NK-92 treated with Interleukin-12 subunit alpha and Interleukin-12 subunit beta, amount 100 ng/mL, for 24 hours (cell line): Measurements from ENCODE around the gene MACROD2.

ENCODE experiments used
- DNase-seq: peaks from one replicate; lab custom pipeline; 2025; lab: John Stamatoyannopoulos, UW

Gene MACROD2

DNA sequence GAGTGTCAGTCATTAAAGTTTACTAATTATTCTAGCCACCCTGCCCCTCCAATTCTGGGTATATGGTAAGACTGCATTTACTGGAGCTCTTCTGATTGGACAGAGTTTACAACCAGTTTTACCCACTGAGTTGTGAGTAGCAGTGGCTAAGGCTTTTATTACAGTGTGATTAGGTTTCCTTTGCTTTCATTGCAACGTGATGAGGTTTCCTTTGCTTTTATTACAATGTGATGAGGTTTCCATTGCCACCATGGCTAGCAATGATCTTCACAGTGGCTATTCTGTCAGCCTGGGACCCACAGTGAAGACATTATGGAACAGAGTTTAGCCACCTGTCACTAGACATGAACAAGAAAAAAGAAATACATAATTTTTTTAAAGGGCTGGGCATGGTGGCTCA lies 1052.3 kb downstream of the MACROD2 start:
- DNase-seq: no peak

DNA sequence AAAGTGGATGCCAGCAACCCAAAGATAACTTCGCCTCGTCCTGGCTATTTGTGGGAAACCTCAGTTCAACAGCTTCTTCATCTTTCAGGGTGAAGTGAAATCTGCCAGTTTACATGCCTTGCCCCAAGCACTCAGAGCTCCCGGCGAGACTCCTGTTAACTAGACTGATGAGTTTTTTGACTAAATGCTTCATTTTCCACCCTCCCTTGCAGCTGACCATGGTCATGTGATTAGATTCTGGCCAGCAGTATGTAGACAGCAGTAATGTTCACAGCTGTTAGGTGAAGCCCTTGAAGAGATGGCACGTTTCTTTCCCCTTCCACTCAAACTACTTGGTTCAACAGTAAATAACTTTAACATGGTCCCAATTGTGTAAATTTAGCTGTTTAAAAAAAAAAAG lies 1060.9 kb downstream of the MACROD2 start:
- DNase-seq: no peak

DNA sequence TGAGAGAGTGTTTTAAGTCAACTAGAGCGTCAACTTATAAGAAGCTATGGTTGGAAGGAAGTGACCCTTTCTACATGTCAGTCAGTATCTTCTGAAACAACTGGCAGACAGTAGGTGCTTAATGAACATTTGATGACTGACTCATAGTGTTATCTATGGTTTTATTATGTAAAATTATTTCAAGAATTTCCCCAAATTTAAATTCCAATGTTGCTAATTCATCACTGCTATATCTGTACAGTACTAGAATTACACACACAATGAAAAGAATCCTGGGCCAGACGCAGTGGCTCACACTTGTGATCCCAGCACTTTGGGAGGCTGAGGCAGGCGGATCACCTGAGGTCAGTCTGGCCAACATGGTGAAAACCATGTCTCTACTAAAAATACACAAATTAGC lies 1063.5 kb downstream of the MACROD2 start:
- DNase-seq: no peak

DNA sequence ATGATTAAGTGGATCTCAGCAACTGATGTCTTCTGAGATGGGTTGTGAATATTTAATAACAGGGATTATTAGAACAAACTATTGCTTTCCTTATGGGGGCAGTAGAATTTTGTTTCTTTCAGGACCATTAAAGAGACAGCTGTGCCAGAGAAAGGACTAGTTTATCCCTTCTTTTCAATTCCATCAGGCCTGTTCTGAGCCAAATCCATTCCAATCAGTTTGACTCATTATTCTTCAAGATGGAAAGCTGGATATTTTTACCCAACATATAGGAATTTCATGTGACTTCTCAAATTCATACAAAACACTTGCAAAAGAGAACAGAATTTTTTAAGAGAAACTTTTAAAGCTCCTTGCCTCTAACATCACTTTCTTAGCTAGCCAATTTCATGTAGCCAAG lies 1064.1 kb downstream of the MACROD2 start:
- no peak for DNase-seq

DNA sequence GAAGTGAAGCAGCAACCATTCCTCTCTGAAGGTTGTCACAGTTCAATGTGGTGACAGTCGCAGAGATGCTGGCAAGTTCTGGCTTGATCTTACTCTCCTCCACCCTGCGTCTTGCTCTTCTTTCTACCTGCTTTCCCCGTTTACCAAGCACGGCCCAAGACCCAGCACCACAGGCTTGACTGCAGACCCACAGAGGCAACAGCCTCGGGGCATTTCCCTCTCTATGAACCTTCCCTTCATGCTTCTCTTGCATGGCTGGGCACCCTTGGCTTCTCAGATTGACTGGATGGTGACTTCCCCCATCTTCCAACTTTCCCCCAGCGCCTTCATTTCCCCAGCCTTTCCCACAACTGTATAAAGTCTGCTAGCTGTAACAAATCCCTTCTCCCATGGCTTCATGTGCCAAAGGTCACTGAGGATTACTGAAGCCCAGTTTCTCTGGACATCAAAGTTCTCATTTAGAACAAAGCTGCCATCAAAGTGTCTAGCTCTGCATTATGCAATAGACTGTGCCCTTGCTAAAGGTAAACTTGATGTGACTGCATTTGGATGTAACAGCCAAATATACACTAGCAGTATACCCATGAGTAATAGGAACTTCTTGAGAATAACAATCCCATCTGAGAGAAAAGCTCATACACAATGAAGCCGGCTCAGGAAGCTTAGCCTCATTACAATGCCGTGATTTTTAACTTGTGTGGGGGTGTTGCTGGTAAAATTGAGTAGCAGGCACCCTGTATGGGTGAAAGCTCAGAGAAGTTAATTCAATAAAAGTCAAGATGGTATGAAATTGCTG lies 1065.1 kb downstream of the MACROD2 start:
- no peak for DNase-seq

DNA sequence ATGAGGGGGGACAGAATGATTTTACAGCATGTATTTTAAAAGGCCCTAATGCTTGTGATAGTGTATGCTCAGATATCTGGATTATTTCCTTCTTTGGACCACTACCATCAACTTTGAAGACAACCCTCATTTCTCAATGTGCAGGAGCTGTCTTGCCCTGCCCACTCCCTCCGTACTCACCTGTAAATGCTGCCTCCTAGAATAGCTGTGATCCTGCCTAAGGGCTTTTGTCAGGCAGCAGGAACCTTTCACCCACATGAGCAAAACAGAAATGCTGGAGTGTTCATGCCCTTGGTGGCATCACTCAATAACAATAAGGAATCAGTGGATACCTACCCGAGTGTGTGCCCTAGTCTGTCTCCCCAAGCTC lies 1065.7 kb downstream of the MACROD2 start:
- DNase-seq: no peak

DNA sequence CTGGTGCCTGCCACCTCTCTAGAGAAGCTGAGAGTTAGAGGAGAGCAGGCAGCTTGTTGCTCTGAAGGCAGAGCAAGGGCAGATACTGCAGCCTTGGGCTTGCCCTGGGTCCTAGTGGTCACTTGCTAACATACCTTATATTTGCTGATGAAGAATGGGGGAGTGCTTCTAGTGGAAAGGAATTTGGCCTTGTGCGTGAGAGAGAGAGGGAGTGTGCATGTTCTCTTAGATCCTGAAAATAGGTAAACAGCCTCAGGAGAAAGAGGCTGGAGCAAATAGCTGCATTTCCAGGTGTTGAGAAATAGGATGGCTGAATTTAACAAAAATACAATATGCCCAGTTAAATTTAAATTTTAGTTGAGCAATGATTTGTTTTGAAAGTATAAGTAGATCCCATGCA lies 1066.6 kb downstream of the MACROD2 start:
- no peak for DNase-seq

DNA sequence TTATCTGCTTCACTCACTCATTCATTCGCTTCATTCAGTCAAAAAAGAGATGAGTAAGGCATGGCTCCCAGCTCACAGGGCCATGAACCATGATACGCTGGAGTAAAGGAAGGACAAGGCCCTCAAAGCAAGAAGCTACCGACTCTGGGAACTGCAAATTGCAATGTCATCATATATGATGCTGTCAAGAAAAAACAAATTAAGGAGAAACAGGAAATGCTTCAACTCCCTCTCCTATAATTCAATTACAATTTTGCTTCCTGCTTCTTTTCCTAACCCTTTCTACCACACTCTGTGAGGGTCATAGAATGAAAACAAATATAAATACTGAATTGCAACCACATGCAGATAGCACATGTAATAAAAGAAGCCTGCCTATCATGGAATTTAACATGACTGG lies 1067.8 kb downstream of the MACROD2 start:
- DNase-seq: no peak

DNA sequence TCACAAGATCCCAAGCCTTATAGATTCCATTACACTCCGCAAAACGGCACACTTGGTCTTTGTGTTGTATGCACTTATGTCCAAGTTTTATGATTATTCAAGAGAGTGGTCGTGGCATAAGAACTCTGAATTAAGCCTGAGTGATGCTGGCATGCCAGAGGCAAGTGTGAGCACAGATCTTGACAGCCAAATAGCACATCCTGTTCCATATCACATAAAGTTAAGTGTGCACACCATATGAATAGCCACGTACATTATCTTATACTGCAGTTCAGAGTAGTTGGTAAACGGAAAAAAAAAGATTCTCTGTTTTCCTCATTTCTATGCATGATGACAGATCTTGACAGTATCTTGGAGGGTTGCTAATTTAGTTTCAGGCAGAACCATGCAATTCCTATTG lies 1069.4 kb downstream of the MACROD2 start:
- no peak for DNase-seq

DNA sequence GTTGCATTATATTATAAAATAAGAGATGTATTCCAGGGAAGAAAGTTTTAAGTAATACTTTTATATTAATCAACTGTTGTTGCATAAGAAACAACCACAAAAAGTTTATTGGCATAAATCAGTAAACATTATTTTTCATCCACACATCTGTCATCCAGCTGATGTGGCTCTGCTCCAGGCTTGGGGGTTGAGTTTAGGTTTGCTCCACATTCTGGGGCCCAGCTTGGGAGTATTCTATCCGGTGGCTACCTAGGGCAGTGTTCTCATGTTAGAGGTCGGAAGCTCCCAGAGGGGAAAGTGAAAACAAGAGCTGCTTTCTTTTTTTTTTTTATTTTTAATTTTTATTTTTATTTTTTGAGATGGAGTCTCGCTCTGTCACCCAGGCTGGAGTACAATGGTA lies 1070.5 kb downstream of the MACROD2 start:
- no peak for DNase-seq

DNA sequence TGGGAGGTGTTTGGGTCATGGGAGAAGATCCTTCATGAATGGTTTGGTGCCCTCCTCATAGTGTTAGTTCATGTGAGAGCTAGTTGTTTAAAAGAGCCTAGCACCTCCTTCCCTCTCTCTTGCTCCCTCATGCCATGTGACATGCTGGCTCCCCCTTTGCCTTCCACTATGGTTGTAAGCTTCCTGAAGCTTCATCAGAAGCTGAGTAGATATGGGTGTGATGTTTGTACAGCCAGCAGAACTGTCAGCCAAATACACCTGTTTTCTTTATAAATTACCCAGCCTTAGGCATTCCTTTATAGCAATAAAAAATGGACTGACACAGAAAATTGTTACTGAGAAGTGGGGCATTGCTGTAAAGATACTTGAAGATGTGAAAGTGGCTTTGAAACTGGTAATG lies 1073.2 kb downstream of the MACROD2 start:
- DNase-seq: no peak

DNA sequence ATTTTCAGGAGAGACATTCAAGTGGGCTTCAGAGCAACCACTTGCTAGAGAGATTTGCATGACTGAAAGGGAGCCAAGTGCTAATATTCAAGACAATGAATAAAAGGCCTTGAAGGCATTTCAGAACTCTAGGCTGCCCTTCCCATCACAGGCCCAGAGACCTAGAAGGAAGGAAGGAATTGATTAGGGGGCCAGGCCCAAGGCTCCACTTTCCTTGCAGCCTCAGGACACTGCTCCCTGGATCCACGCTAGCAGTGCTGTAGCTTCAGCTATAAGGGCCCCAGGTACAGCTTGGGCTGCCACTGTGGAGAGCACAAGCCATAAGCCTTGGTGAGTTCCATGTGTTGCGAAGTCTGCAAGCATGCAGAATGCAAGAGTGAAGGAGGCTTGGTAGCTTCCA lies 1074.0 kb downstream of the MACROD2 start:
- DNase-seq: no peak

DNA sequence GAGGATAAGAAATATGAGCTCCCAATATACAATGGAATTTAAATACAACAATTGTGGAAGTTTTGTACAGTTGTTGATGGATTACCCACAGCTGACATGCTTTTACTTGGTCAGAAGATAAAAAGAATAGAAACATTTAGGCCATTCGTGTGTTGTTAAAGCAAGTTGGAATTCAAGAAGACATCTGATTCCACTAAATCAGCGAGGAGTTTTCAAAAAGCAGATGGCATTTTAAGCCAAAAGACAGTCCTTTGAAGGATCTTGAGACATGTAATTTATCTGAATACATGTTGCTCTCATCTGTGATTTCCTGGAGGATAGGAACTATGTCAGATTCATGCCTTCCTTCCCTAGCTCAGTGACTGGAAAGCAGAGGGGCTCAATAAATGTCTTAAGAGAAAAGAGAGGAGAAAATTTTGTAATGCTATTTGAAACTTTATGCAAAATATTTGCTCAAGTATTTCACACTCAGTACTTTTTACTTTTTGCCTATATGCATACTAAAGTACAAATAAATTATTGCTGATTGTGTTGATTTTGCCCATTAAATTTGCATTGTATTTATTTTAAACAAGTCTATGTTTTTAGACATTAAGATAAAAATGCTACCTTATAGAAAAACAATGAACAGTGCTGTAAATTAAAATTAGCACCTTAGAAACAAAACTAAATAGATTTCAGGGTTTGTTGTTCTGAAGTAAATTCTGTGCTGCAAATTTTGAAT lies 1075.9 kb downstream of the MACROD2 start:
- DNase-seq: no peak

DNA sequence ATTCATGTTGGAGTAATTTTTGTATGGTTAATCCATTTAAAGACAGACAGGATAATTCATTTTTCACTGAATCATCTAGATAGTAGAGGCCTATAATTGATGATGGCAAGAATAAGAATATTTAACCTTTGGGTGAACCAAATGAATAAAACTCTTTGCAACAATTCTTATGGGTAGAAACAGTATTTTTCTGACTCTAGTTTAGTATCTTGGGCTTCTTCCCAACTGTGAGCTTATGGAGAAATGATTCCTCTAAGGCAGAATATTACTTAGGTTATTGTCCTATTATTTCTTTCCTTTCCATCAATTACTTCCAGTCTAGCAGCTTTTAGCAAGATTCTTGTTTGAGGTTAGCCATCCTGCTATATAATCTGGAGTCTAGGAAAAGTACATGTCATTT lies 1077.0 kb downstream of the MACROD2 start:
- no peak for DNase-seq

DNA sequence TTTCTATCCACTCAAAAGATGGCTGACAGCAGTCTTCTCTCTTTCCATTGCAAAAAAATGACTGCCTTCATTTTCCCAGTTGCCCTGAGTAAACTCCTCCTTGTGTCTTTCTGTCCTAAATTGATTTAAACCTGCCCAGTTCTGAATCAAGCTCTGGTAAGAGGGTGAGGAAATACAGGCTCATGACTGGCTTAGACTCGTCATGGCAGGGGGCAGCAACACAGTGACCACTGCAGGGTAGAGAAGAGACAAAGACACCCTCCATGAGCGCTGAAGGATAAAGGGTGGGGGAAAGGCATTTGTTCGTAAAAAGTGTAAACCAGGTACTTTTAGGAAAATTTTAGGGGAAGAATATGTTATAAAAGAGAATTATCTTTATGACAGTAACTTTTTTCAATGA lies 1080.3 kb downstream of the MACROD2 start:
- no peak for DNase-seq

DNA sequence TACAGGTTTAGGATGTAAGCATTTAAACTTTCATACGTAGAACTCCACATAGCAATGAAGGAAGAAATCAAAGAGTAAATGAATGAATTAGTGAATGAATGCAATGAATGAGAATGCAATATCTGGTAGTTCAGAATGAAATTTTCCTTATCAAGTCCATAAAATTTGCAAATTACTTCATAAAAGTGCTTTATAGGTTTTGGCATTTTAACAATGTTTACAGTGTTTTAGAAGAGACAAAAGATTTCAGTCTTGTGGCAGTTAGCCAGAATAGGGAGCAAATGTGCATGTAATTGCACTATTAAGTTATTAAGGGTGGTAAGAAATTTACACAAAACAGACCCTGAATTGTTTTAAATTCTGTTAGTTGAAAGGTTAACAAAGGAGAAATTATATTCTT lies 1081.5 kb downstream of the MACROD2 start:
- DNase-seq: no peak

DNA sequence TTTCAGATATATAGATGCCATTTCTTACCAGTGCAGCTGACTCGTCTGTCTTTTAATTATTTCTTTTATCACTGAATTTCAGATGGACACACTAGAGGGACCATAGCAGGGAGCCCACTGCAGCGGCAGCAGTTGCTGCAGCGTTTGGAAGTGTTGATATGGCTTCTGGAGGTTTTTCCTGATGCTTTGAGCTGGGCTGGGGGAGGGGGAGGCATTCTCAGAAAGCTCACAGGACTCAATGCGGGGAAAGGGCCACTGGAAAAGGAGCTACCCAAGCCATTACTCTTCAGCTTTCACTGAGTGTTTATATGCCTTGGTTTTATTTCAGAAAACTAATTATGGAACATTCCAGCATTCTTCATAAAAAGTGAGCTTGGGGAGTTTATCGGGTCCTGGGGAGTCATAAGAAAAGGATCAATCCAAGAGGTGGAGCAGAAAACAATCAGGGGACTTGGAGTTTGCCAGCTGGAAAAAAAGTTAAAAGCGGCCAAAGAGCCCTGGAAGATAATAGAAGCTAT lies 1082.5 kb downstream of the MACROD2 start:
- DNase-seq: no peak

DNA sequence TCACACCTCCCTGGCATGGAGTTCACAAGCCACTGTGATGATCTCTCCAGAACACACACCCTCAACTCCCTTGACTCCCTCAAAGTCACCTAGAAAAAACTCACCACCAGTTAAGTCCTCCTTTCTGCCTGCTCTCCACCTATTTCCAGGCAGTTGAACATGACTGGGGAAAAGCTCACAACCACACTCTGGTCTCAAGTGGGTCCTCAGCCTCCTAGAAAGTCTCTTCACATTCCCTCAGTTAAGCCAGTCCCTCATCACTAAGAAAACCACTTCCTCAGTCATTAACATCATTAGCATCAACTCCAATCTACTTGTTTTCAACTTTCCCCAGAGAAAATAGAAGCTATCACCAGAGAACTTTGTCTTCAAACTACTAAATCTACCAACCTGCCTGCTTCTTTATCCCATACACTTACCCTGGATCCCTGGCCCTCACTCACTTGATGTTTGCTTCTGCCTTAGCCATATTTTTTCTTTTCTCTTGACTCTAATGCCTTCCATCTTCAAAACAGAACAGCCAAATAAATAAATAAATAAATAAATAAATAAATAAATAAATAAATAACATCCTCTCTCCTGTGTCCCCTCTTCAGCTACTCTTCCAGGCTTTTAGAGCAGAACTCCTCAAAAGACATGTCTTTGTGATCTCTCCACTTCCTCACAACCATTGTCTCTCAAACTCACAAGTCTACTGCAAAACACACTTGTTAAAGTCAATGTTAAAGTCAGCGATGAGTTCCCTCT lies 1084.5 kb downstream of the MACROD2 start:
- DNase-seq: no peak

DNA sequence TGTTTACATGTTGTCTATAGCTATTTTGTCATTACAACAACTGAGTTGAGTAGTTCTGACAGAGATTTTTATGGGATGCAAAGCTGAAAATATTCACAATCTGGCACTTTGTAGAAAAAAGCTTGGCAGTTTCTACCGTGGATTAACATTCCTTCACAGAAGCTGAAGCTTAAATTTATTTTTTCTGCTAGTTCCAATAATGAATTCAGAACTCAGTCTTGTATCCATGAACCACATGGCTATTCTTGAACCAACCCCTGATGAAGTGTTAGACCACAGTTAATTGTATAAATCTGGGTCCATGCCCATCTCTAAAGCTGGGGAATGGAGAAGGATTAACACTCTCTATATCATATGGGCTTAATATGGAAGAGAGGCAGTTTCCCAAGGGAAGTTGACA lies 1085.9 kb downstream of the MACROD2 start:
- no peak for DNase-seq

DNA sequence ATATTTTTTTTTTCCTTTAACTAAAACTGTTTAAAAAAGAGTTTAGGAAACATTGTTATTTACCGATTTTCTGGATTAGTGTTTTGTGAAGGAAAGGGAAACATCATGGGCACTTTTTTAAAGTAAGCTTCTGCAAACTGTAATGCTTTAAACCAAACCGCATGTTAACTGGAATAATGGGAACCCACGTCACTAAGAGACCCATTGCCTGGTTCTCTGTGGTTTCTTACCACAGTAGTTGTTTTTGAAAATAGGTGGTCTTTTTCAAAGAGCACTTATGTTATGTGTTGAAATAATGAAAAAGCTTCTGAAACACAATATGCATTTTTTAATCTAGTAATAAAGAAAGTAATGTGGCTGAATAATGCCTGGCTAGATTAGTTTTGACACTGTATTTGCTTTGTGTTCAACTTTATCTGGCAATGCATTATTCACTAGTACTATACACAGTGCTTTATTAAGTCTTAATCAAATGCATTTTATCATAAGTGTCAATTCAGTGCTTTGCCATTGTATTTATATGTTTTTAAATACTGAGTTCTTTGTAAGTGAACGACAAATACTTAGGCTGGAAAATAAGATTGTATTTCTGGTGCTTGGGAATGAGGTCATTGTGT lies 1096.2 kb downstream of the MACROD2 start:
- DNase-seq: no peak

DNA sequence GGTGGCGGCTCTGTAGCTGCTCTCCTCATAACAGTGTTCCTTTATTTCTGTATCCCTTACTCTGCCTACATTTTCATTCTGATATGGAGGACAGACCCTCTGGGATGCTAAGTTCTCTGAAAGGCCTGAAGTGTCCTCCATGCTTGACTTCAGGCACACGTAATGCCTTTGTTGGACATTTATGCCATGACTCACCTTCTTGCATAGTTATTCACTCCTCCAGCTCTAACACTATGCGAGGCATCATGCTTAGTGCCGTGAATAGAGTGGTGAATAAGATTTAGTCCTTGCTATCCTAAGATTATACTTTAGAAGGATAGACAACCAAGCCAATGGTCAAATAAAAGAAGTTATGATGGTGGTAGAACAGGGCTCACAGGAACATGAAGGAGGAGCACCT lies 1103.0 kb downstream of the MACROD2 start:
- DNase-seq: no peak

DNA sequence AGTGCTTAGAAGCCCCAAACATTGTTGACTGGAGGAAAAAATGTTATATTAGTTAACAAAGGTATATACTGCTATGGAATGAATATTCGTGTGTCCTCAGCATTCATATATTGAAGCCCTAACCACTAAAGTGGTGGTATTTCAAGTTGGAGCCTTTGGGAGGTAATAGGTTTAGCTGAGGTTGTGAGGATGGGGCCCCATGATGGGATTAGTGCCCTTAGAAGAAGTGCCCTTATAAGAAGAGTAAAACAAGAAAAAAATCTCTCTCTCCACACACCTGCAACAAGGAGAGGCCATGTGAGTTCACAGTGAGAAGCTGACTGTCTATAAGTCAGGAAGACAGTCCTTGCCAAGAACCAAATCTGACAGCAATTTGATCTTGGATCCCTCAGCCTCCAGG lies 1103.8 kb downstream of the MACROD2 start:
- DNase-seq: no peak
